GM12878 (cell line): Measurements from ENCODE around the gene ODC1. TPM values are rescaled to one million over a fixed set of nuclear protein-coding genes. Genes with fewer than 3 reads are reported as not detected.

Experiments
- ATAC-seq: fragments of 200-7000 bp; cut with Tn5 transposase; 3 replicates; pipeline ENCODE4 v1.9.1; 2020; ENCODE audit warnings: mild to moderate bottlenecking, moderate library complexity
- BruUV-seq: library from RNA; stranded (reverse); fragments of 400-500 nt; replicated peaks from 2 replicates; lab custom pipeline; 2021; lab: Mats Ljungman, UMichigan
- CTCF ChIA-PET: fragments of 300-600 bp; sonication (Branson Sonifier 250); formaldehyde crosslinking; extraction: SDS; loops from one replicate; lab custom pipeline; 2021; ENCODE audit warnings: inconsistent platforms; lab: Yijun Ruan, JAX
- POLR2A ChIA-PET: fragments of 350-600 bp; formaldehyde crosslinking; extraction: SDS; loops from one replicate; lab custom pipeline; 2021; ENCODE audit warnings: inconsistent platforms; lab: Charles Lee
- RAD21 ChIA-PET: fragments of 300-600 bp; sonication (Branson Sonifier 250); formaldehyde crosslinking; loops from one replicate; lab custom pipeline; 2023; ENCODE audit warnings: antibody characterized with exemption; ENCODE audit not compliant: unreplicated experiment; lab: Charles Lee
- SMC1A ChIA-PET: fragments of 300-600 bp; sonication (Branson Sonifier 250); formaldehyde crosslinking; loops from one replicate; lab custom pipeline; 2023; ENCODE audit not compliant: unreplicated experiment, uncharacterized antibody; lab: Charles Lee
- DNase-seq: peaks from one replicate; pipeline ENCODE4 v3.0.0-alpha.2; 2011; ENCODE audit warnings: low read depth, low spot score
- FAIRE-seq: peaks from 3 replicates; lab custom pipeline; 2011; peaks lifted over from hg19 to GRCh38; lab: Jason Lieb, UNC
- H2AFZ ChIP-seq: 2 replicates; pipeline ENCODE4 v1.6.0; 2011; ENCODE audit warnings: low read depth, low read length, control low read depth; ENCODE audit not compliant: control insufficient read depth
- H3K27ac ChIP-seq: 2 replicates; pipeline ENCODE4 v1.5.1; 2011; ENCODE audit warnings: control low read depth; ENCODE audit not compliant: control insufficient read depth, insufficient read depth
- H3K27me3 ChIP-seq, 2 experiments: replicated peaks in 1 of 2; 2 replicates each; pipeline versions ENCODE4 v1.6.0 to v1.6.1; 2011; ENCODE audit warnings: low read length in 1 of 2; ENCODE audit not compliant: control insufficient read depth in 2 of 2, insufficient read depth in 2 of 2
- H3K36me3 ChIP-seq, 2 experiments: 2 replicates each; pipeline ENCODE4 v1.5.1; 2011; ENCODE audit warnings: low read length in 1 of 2; ENCODE audit not compliant: control insufficient read depth in 2 of 2, insufficient read depth in 2 of 2
- H3K4me1 ChIP-seq: 2 replicates; pipeline ENCODE4 v1.6.1; 2011; ENCODE audit warnings: mild to moderate bottlenecking, low read length, moderate library complexity, mixed read lengths; ENCODE audit not compliant: control insufficient read depth, insufficient read depth
- H3K4me2 ChIP-seq: 2 replicates; pipeline ENCODE4 v1.6.0; 2011; ENCODE audit warnings: control low read depth; ENCODE audit not compliant: control insufficient read depth, insufficient read depth
- H3K4me3 ChIP-seq: fragments of 200-600 bp; sonication (generic); 2 replicates; pipeline ENCODE4 v1.5.1; 2016
- H3K79me2 ChIP-seq: 2 replicates; pipeline ENCODE4 v1.6.0; 2011; ENCODE audit warnings: low read length; ENCODE audit not compliant: control insufficient read depth, insufficient read depth
- H3K9ac ChIP-seq: 2 replicates; pipeline ENCODE4 v1.8.0; 2011; ENCODE audit warnings: low read length, control low read depth, mixed read lengths; ENCODE audit not compliant: control insufficient read depth, insufficient read depth
- H3K9me3 ChIP-seq: replicated peaks from 3 replicates; pipeline ENCODE4 v1.5.1; 2011; ENCODE audit warnings: mild to moderate bottlenecking, low read length; ENCODE audit not compliant: control insufficient read depth, insufficient read depth
- H4K20me1 ChIP-seq: 2 replicates; pipeline ENCODE4 v1.6.0; 2011; ENCODE audit not compliant: control insufficient read depth, insufficient read depth
- BACH1 ChIP-seq: fragments of 450-650 bp; IDR thresholded peaks from 2 replicates; pipeline ENCODE4 v1.6.1; 2017; ENCODE audit warnings: mild to moderate bottlenecking, borderline replicate concordance
- BRCA1 ChIP-seq: IDR thresholded peaks from 2 replicates; pipeline ENCODE4 v1.6.1; 2011; ENCODE audit warnings: low read depth, low read length, improper control_type of control experiment
- MEF2B ChIP-seq: fragments of 450-650 bp; IDR thresholded peaks from 2 replicates; pipeline ENCODE4 v1.6.1; 2018; ENCODE audit warnings: mild to moderate bottlenecking, moderate library complexity; ENCODE audit not compliant: partially characterized antibody, poor library complexity, severe bottlenecking
- RUNX3 ChIP-seq: IDR thresholded peaks from 2 replicates; pipeline ENCODE4 v1.6.1; 2012; ENCODE audit warnings: low read length, inconsistent platforms
- SIX5 ChIP-seq: IDR thresholded peaks from 2 replicates; pipeline ENCODE4 v1.6.1; 2011; ENCODE audit warnings: mild to moderate bottlenecking, low read depth, low read length, moderate library complexity; ENCODE audit not compliant: severe bottlenecking
- SMAD1 ChIP-seq: fragments of 450-650 bp; IDR thresholded peaks from 2 replicates; pipeline ENCODE4 v1.6.1; 2018; ENCODE audit warnings: mild to moderate bottlenecking, low read depth; ENCODE audit not compliant: partially characterized antibody
- SREBF1 ChIP-seq: IDR thresholded peaks from 2 replicates; pipeline ENCODE4 v1.6.1; 2012; ENCODE audit warnings: mild to moderate bottlenecking, low read length
- ZNF217 ChIP-seq: fragments of 450-650 bp; IDR thresholded peaks from 2 replicates; pipeline ENCODE4 v1.6.1; 2017; ENCODE audit warnings: antibody characterized with exemption, mild to moderate bottlenecking
- ZNF24 ChIP-seq: fragments of 450-650 bp; IDR thresholded peaks from 2 replicates; pipeline ENCODE4 v1.6.1; 2017; ENCODE audit warnings: antibody characterized with exemption, mild to moderate bottlenecking
- WGBS: methylation state at CpG from one replicate; pipeline ENCODE4 v1.1.6; 2016; ENCODE audit warnings: low lambda C conversion rate; ENCODE audit not compliant: insufficient replicate concordance, insufficient coverage; ENCODE audit errors: missing lambda C conversion rate; 5-methylcytosine and 5-hydroxymethylcytosine counted together
- in situ Hi-C: fragments of 300-500 bp; cut with MboI; formaldehyde crosslinking; loops from 9 replicates; pipeline ENCODE4 v1.14.3; 2018; ENCODE audit warnings: mixed read lengths
- intact Hi-C: fragments of 100-400 bp; cut with micrococcal nuclease; formaldehyde crosslinking; loops from one replicate; pipeline ENCODE4 v1.14.2; 2022; ENCODE audit not compliant: unreplicated experiment
- polyA plus RNA-seq, 11 experiments: library from polyadenylated mRNA; depleted of rRNA in 4 of 11; unstranded in 6 of 11; stranded (reverse) in 5 of 11; fragments of >200 nt; fragmentation: Nextera tagmentation in 4 of 11; fragmentation: Illumina TruSeq in 1 of 11; extraction: Ambion mirVana in 4 of 11; extraction: Trizol in 1 of 11; gene quantifications; 1 replicate in 1 of 11; 2 replicates in 10 of 11; pipeline versions ENCODE4 v1.2.1 to v1.2.3, GENCODE V29; 2011 to 2016; ENCODE audit warnings: inconsistent platforms in 2 of 11, missing spikeins in 2 of 11, low read depth in 1 of 11
- total RNA-seq, 4 experiments: library from RNA; depleted of rRNA in 3 of 4; stranded (reverse); fragments of >200 nt in 3 of 4; fragmentation: Illumina TruSeq in 1 of 4; extraction: Trizol in 1 of 4; gene quantifications; 2 replicates each; pipeline versions ENCODE4 v1.2.1 to v1.2.3, GENCODE V29; 2013 to 2021
- TF ChIP-seq, protein P1 (sequence below): fragments of 450-650 bp; IDR thresholded peaks from 2 replicates; pipeline ENCODE4 v1.6.1; 2017; ENCODE audit warnings: mild to moderate bottlenecking
- TF ChIP-seq, protein P2 (sequence below): IDR thresholded peaks from 2 replicates; pipeline ENCODE4 v1.6.1; 2011; ENCODE audit warnings: borderline replicate concordance, low read depth, mild to moderate bottlenecking, moderate library complexity, mixed read lengths, low read length; ENCODE audit not compliant: insufficient read depth; ENCODE audit errors: extremely low read length
- TF ChIP-seq, protein P3 (sequence below): fragments of 450-650 bp; IDR thresholded peaks from 2 replicates; pipeline ENCODE4 v1.6.1; 2018; ENCODE audit warnings: mild to moderate bottlenecking, low read depth, moderate library complexity; ENCODE audit not compliant: partially characterized antibody

Gene ODC1
- total and polyA plus RNA-seq, 10 of the 15 experiments (the other 5 are each of a cell fraction or from before 2014, with no cell fraction given), result 68.5 to 441 (median 340) TPM

GRCh38 chr2:10402653-10403215, 45.4 kb downstream of the ODC1 start:
- Histone ChIP-seq H3K36me3 (no peaks in the 10 kb centered on the region; a peak in 1 of 4 replicates), H3K9ac (no peak overlapping the region), H2AFZ (no peak overlapping the region), H3K4me1 (peaks cover 14% of the 10 kb centered on the region), H3K9me3 (peaks cover 1% of the 10 kb centered on the region; the same call in 2 of the 3 replicates), H4K20me1 (no peaks in the 10 kb centered on the region), H3K79me2 (no peaks in the 10 kb centered on the region), H3K4me3 (no peak overlapping the region), H3K4me2 (no peak overlapping the region), H3K27me3 (no peaks in the 10 kb centered on the region), H3K27ac (no peak overlapping the region)
- ChIA-PET SMC1A (interaction anchor here (0.6 to 1.0 kb wide), 3 partner anchors 98 to 276 kb away, joined by 3 read pairs; no protein-coding TSS in a partner anchor), POLR2A (interaction anchor here (1.1 kb wide), 1 partner anchor 13 kb away, joined by 3 read pairs; no protein-coding TSS in a partner anchor), RAD21 (interaction anchor here (1.3 kb wide), 1 partner anchor 21 kb away, joined by 3 read pairs; no protein-coding TSS in a partner anchor), CTCF (interaction anchor here (0.6 to 1.1 kb wide), 2 partner anchors 10 to 377 kb away, joined by 3 read pairs; no protein-coding TSS in a partner anchor)
- no TSS peak for BruUV-seq
- intact Hi-C loops, result no loop called here
- TF ChIP-seq, protein P1, sequence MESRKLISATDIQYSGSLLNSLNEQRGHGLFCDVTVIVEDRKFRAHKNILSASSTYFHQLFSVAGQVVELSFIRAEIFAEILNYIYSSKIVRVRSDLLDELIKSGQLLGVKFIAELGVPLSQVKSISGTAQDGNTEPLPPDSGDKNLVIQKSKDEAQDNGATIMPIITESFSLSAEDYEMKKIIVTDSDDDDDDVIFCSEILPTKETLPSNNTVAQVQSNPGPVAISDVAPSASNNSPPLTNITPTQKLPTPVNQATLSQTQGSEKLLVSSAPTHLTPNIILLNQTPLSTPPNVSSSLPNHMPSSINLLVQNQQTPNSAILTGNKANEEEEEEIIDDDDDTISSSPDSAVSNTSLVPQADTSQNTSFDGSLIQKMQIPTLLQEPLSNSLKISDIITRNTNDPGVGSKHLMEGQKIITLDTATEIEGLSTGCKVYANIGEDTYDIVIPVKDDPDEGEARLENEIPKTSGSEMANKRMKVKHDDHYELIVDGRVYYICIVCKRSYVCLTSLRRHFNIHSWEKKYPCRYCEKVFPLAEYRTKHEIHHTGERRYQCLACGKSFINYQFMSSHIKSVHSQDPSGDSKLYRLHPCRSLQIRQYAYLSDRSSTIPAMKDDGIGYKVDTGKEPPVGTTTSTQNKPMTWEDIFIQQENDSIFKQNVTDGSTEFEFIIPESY, result no peak
- TF ChIP-seq SIX5 (no peak), MEF2B (no peak), ZNF24 (no peak), SMAD1 (no peak), BRCA1 (no peak), BACH1 (no peak), ZNF217 (no peak), RUNX3 (no peak), SREBF1 (no peak)
- TF ChIP-seq, protein P2, sequence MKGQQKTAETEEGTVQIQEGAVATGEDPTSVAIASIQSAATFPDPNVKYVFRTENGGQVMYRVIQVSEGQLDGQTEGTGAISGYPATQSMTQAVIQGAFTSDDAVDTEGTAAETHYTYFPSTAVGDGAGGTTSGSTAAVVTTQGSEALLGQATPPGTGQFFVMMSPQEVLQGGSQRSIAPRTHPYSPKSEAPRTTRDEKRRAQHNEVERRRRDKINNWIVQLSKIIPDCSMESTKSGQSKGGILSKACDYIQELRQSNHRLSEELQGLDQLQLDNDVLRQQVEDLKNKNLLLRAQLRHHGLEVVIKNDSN, result no peak
- TF ChIP-seq, protein P3, sequence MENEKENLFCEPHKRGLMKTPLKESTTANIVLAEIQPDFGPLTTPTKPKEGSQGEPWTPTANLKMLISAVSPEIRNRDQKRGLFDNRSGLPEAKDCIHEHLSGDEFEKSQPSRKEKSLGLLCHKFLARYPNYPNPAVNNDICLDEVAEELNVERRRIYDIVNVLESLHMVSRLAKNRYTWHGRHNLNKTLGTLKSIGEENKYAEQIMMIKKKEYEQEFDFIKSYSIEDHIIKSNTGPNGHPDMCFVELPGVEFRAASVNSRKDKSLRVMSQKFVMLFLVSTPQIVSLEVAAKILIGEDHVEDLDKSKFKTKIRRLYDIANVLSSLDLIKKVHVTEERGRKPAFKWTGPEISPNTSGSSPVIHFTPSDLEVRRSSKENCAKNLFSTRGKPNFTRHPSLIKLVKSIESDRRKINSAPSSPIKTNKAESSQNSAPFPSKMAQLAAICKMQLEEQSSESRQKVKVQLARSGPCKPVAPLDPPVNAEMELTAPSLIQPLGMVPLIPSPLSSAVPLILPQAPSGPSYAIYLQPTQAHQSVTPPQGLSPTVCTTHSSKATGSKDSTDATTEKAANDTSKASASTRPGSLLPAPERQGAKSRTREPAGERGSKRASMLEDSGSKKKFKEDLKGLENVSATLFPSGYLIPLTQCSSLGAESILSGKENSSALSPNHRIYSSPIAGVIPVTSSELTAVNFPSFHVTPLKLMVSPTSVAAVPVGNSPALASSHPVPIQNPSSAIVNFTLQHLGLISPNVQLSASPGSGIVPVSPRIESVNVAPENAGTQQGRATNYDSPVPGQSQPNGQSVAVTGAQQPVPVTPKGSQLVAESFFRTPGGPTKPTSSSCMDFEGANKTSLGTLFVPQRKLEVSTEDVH, result no peak
- DNase-seq (no peak), FAIRE-seq (no peak), ATAC-seq (no peak)
- WGBS, result 83% methylated on average over 8 of the region's 8 CpGs
- in situ Hi-C loops, result no loop called here
